HG02610 (cell line): ENCODE data around the gene KCNA4.
"Not testable (repeated sequence)": the region's sequence is repeated elsewhere in the genome, so short reads cannot be mapped to it uniquely, and the experiment has no call there.

Source experiments
- ATAC-seq: cut with Tn5 transposase; IDR thresholded peaks from one replicate; pipeline ENCODE4 v1.9.1; 2021; ENCODE audit warnings: mild to moderate bottlenecking, moderate library complexity; ENCODE audit not compliant: unreplicated experiment

Gene KCNA4

DNA sequence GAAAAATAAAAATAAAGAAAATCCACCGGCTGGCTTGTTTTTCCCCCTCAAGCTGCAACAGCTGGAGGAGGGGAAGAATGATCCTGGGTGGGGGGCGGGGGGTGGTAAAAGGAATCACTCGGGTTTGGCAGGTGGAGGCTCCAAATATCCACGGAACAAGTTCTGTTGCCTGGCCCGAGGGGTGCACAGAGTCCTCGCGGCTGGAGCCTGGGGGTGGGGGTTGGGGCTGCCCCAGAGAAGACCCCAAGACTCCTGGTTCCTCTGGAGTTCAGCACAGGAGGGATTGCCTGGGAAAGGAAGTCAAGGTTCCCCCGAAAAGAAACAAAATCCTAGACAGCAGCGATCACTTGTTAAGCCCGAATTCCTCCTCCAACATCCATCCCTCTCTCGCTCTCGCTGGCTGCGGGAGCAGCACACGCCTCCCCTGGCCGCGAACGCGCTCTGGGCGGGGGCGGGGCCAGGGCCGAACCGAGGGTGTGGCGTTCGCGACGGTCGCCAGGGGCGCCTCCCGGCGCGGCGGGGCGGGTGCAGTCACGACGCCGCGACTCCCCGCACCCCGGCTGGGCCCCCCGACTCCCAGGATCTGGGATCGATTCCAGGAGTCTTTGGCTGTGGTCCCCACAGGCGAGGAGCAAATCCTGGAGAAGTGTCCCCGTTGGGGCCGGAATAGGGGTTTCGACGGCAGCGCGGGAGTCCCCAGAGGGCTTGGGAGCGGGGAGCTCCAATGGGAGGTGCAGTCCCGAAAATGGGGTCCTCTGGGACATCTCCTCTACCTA, at the start of gene KCNA4:
KCNA4 (minus strand) TSS at position 443 of the 776 bp plus-strand sequence. CDS start 4,352 bp downstream, outside the sequence.
- ATAC-seq: no peak

DNA sequence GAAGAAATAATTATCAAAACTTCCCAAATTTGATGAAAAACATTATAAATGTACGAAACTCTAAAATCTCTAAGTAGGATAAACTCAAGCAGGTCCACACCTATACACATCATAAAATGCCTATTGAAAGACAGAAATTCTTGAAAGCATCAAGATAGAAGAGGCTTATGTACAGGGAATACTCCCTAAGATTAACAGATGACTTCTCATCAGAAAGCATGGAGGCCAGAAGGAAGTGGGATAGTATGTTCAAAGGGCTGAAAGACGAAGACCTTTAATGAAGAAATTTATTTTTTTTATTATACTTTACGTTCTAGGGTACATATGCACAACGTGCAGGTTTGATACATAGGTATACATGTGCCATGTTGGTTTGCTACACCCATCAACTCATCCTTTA, 45.3 kb upstream of the KCNA4 start:
- no peak for ATAC-seq

GRCh38 chr11:30059172-30059815, 42.5 kb upstream of the KCNA4 start:
- ATAC-seq: no peak

DNA sequence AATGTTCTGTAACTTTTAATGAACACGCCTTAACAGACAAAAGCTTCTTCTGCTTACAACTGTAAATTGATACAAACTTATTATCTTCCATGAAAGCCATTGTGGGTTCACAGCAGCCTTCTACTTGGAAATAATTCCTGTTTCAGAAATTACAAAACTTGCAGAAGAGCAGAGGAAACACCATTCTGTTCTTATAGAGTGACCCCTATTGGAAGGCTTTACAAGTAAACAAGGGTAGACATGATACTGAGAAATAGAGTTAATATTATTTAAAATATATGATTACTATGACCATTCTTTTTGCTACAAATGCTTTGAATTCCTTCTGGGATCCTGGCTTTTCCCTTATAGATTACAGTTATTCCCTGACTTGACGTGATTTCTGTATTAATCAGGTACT, 32.4 kb upstream of the KCNA4 start:
- no peak for ATAC-seq

DNA sequence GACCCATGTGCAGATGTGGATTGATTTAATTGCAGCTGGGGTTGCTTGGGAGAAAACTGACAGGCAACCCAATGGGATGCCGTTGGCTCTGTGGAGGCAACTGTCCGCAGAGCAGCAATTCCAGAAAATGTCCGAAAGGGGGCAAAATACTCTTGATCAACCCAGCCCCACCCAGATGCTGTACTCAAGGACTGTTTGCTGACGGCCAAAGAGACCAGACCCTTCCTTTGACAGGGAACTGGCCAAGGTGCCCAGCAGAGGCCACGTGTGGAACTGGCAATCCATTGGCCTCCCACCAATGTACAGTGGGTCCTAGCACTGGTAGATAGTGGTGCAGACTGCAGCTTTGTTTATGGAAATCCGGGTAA, 29.7 kb upstream of the KCNA4 start:
- no peak for ATAC-seq

- no peak for ATAC-seq
Observed at GRCh38 chr11:30045921-30046577, 29.2 kb upstream of the KCNA4 start.

DNA sequence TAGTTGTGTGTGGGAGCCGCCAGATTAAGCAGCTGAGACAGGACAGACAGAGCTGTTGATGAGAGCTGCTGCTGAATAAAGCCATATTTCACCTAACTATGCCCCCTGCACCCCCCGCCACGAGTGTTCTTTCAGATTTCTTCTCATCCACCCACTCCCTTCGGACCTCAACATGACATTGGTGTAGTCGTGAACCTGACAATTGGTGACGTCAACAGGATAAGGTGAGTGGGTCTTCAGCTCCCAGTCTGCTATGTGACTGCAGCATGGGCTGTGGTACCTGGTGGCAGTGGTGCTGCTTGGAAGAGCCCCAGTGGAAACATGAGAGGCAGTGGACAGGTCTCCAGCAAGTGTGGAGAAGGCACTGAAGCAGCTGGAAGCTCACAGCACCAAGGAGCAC, 28.3 kb upstream of the KCNA4 start:
- no peak for ATAC-seq

DNA sequence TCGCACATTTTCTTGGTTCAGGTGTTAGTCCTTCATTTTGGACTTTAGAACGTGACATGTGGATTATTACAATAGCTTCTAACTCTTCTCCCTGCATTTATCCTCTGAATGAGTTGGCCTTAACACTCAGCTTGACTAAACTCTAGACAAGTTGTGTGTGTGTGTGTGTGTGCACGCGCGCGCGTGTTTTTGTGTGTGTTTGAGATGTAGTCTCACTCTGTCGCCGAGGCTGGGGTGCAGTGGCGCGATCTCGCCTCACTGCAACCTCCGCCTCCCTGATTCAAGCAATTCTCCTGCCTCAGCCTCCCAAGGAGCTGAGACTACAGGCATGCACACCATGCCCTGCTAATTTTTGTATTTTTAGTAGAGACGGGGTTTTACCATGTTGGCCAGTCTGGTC, 24.3 kb upstream of the KCNA4 start:
- no peak for ATAC-seq

GRCh38 chr11:30034746-30035145, 17.9 kb upstream of the KCNA4 start:
- ATAC-seq: not testable (repeated sequence)

- not testable (repeated sequence) for ATAC-seq
Observed at GRCh38 chr11:30034166-30034565, 17.3 kb upstream of the KCNA4 start.

GRCh38 chr11:30025396-30026139, 8.7 kb upstream of the KCNA4 start:
- no peak for ATAC-seq

- no peak for ATAC-seq
Observed at GRCh38 chr11:30023074-30023473, 6.2 kb upstream of the KCNA4 start.

- no peak for ATAC-seq
Observed at GRCh38 chr11:30019481-30019880, 2.7 kb upstream of the KCNA4 start.

GRCh38 chr11:30018495-30018894, 1.7 kb upstream of the KCNA4 start:
- no peak for ATAC-seq

- ATAC-seq: no peak
Observed at GRCh38 chr11:30017445-30017895, 640 bp upstream of the KCNA4 start.

- ATAC-seq: no peak
Observed at GRCh38 chr11:30015725-30016412, 961 bp downstream of the KCNA4 start.

GRCh38 chr11:30012346-30012745, 4.5 kb downstream of the KCNA4 start:
- ATAC-seq: no peak

GRCh38 chr11:30009060-30009459, 7.8 kb downstream of the KCNA4 start:
- ATAC-seq: no peak

DNA sequence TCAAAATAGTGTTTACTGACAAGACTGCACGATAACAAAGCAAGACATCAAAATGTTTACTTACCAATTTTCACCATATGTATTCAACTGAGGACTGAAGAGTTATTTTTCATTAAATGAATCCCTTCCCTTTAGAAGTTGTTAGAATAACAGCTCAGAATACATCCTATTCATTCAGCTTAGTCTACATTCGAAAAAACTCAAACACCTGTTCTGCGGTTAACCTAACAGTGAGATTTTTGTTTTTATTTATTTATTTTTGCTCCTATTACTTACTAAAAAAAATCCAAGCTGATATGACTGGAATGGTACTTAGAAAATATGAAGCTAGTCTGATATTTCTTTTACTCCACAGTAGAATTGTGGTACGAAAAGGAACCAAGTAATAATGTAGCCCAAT, 10.0 kb downstream of the KCNA4 start:
- ATAC-seq: no peak

DNA sequence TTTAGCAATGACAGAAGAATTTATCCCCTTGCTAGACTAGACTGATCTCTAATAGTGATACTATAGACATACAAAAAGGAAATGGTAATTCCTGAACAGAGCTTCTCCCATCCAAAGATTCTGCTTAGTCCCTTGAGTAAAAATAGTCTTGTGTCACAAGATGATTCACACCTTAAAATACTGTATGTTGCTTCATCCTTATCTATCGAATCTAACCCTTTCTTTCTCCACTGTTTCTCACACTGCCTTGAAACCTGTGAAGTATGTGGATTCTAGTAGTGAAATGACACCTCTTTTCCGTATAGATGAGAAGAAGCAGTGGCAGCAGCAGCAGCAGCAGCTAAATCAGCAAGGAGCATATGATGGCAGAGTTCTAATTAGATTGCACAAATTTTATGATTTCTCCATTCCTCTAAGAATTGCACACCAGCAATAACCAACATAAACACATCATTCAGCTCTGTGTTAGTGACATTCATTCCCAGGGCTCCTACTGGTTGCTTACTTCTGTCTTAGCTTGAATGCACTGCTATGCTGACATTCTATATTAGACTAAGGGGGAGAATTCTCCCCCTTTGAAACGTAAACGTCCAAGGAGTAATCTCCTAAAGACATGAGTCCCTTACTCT, 14.6 kb downstream of the KCNA4 start:
- no peak for ATAC-seq
